Measurements from ENCODE around the gene SNTG2.
"Not testable (repeated sequence)": the region's sequence is repeated elsewhere in the genome, so short reads cannot be mapped to it uniquely, and the experiment has no call there.

The SNTG2 gene

DNA sequence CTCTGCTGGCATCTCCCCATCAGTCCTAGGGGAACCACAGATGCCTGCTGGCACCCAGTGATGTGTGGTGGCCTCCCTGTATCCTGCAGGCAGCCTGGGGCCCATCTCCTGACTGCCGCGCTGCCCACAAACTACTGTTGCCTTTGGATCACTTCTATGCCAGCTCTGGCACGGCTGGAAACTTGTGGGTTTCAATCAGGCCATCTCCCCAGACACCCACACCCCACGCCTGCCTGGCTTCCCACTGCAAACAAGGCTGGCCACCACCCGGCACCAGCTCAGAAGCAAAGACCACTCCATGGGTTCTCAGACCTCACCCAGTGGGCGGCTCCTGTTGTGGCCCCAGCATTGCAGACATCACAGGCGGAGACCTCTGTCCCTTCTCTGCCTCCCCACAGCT, 447.5 kb downstream of the SNTG2 start:
- no peak for DNase-seq

DNA sequence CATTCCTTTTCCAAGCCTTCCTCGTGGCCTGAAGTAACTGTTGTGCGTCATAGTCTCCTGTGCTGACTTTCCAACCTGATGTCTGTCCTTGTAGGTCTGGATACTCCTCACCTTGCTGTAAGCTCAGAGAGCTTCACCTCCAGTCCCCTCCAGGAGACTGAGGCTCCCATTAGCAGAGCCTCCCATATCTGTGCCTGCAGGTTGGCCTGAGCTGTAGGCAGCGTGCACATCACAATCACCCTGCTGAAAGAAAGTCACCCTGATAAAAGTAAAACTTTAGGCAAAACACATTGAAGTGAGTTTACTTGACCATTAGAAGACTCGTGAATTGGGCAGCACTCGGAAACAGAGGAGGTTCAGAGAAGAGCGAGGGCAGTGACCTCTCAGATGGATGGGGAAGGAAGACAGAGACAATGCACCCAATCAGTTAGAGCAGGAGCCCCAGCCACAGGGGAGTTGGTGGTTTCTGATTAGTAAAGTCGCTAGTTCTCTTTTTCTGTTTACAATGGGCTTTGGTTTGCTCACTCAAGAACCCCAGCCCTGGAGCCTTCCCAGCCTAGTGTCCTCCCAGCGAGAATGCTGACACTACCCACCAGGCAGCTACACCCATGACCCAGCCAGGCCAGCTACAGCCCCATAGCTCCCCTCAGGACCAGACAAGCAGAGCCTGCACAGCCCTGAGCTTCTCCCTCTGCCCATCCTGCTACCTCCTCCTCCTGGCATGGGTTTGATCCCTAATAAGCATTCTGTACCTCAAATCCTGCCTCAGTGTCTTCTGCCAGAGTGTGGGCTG, 450.5 kb downstream of the SNTG2 start:
- no peak for DNase-seq

DNA sequence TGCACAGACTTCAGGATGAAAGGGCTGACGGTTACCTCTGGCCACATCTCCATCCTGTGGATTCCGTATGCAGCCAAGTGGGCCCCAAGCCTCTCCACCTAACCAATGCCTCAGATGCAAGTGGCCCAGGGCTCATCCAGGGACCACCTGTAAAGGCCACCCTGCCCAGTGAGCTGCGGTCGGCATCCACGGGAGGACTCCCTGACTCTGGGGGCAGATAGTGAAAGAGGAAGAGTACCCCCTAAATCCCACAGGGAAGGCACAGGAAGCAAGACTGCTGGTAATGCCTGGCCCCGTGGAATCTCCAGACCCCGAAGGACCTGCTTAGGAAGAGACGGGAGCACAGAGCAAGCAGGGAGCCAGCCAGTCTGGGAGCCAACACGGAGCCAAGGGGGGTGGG, 451.4 kb downstream of the SNTG2 start:
- no peak for DNase-seq

DNA sequence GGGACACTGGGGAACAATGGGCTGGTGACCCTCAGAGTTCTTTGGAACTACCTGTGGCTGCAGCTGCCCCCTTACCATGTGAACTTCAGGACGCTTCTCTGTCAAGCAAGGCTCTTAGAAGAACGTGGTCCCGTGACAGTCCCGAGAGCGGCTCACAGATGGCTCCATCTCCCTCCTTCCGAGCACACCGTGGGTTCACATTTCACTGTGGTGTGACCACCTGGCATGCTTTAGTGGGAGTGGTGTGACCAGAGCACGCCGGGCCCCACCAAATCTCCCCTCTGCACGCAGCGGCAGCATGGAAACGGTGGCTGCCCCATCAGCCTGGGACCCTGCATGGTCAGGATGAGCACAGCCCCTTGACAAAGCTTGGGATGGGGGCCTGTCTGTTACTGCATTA, 452.9 kb downstream of the SNTG2 start:
- DNase-seq, result no peak

DNA sequence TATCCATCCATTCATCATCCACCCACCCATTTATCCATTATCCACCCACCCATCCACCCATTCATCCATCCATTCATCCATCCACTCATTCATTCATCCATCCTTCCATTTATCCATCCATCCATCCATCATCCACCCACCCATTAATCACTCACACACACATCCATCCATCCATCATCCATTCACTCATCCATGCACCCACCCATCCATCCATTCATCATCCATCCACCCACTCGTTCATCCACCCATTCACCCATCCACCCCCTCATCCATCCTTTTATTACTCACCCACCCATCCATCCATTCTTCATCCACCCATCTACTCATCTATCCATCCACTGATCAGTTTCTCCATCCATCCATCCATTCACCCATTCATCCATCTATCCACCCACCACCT, 454.5 kb downstream of the SNTG2 start:
- no peak for DNase-seq

DNA sequence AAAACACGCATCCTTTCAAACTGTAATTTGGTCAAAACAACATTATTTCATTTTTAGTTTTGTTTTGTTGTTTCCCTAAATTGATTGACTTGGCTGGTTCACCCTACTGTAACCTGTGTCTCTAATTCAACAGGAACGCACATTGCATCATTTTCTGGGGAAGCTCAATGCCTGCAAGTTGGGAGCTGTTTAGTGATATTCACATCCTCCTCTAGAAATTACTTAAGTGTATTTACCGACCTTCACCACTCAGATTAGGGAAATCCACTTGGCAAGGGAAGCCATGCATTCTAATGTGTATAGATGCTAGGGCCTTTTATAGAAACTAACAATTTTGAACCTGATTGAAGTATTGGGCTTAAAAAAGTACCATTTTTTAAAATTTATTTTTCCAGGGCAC, 455.3 kb downstream of the SNTG2 start:
- DNase-seq, result no peak

DNA sequence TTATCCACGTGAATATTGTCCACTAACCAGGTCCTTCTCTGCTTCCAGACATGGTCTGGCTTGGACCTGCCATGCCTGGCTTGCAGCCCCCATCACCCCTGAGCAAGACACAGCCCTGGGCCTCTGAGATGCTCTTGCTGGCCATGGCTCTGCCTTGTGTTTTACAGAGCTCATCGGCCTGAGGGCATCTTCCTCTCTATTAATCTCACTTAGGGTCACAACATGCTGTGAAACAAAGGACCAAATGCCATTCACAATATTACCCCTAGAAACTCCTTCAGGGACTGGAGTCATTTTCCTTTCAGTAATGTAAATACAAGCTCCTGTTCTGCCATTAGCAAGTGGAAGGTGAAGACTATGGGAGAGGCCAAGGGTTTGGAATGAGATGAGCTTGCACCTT, 455.8 kb downstream of the SNTG2 start:
- DNase-seq, result no peak

DNA sequence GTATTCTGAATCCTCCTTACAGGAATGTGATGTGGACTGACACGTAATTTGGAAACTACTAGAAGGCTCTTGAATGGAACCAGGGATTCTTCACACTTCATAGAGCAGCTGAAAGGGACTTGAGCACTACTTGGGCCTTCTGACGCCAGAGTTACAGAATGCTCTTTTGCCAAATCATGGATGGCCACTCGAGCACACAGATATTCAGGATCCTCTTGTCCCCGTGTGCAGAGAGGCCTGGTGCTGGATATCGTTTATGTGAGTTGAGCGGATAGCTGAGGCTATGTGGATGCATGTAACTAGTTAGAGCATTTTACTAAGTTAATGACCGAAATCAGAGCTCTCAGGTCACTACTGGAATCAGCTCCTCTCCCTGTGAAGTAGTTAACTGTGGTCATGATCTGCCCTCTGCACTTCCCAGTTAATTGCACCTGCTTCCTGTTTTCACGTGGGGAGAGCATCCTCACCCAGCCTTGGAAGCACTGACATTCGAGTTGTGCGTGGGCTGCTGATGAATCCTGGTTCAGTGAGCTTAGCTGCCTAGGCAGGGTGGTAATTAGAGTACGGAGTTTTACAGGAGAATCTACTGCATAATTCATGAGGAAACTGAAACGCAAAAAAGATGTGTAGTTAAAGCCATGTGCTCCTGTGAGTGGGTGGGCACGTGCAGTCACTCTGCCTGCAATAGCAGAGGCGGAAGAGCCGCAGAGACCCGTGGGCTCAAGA, 457.5 kb downstream of the SNTG2 start:
- no peak for DNase-seq

DNA sequence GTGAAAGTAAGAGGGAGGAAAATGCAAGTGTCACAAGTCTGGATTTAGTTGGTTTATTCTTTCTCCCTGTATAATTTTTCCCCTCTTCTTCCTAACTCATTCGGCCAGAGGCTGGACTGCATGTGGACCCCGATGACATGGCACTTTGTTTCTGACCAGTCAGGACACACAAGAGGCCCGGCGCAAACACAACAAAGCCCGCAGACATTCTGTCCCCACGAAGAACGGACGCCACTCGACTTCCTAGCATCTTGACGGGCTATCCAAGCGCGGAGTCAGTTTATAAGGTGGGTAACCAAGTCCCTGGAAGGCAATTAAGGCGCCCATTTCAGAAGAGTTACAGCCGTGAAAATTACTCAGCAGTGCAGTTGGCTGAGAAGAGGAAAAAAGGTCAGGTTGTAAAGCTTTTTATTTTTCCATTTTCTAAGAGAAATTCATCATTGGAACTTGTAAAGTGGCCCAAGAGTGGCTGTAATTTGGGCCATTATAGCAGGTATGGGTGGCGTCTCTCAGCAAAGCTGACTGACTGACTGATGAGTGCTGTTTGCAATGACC, 462.6 kb downstream of the SNTG2 start, which contains the start of gene TPO:
Gene TPO (plus strand): TSS at position 308 of the 555 bp plus-strand sequence. CDS start 946 bp downstream, outside the sequence.
- DNase-seq, result no peak

DNA sequence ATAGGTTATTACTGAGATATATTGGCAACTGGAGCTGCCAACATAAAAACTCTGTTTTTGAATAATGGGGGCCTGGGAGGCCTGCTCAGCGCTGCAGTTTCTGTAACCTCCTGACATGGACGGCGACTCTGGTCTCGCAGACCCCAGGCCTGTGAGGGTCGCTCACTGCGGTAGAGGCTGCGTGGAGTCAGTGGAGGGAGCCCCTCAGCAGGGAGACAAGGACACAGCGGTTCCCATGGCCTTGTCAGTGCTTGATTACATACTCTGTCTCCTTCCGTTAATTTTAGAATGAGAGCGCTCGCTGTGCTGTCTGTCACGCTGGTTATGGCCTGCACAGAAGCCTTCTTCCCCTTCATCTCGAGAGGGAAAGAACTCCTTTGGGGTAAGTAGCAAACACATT, 463.5 kb downstream of the SNTG2 start:
- no peak for DNase-seq

DNA sequence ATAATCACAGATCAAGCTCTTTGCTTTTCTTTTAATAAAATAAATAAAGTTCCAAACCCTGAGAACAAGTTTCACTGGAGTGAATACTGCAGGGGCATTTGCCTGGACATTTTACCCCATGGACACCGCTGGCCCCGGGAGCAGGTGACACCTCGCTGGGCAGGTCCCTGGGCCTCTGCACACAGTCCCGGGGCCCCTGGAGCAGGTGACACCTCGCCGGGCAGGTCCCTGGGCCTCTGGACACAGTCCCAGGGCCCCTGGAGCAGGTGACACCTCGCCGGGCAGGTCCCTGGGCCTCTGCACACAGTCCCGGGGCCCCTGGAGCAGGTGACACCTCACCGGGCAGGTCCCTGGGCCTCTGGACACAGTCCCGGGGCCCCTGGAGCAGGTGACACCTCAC, 464.3 kb downstream of the SNTG2 start:
- not testable (repeated sequence) for DNase-seq

DNA sequence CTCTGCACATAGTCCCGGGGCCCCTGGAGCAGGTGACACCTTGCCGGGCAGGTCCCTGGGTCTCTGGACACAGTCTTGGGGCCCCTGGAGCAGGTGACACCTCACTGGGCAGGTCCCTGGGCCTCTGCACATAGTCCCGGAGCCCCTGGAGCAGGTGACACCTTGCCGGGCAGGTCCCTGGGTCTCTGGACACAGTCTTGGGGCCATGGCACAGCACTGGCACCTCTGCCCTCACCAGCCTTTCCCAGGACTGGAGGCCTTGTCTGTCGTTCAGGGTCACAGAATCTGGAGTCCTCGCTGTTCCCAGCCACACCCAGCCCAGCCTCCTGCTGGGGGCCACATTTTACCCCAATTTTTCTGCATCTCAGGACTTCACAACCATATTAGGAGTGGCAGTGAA, 464.9 kb downstream of the SNTG2 start:
- DNase-seq, result no peak
